Measurements from ENCODE around the gene SPON1.

GRCh38 chr11:14144934-14145333 is 182.4 kb downstream of the SPON1 start:
- TF ChIP-seq SUZ12 (IDR thresholded peaks at IDR 0.05; ENCODE audit: extremely low read depth, insufficient read depth, insufficient read length) (no peak), YY1 (IDR thresholded peaks at IDR 0.05; ENCODE audit: insufficient read depth, insufficient read length) (no peak), ZNF274 (IDR thresholded peaks at IDR 0.05; ENCODE audit: low read depth, low read length) (no peak)

All from NT2/D1 (cell line).